Measurements from ENCODE around the gene CSK.

CSK gene

GRCh38 chr15:74838746-74839525 is 57.1 kb downstream of the CSK start:
- in situ Hi-C loops (cut with HindIII; ENCODE audit: low sequenced_read_pairs), result no loop called here

GRCh38 chr15:74839526-74840395 is 57.9 kb downstream of the CSK start:
- in situ Hi-C loops (cut with HindIII; ENCODE audit: low sequenced_read_pairs), result no loop called here

DNA sequence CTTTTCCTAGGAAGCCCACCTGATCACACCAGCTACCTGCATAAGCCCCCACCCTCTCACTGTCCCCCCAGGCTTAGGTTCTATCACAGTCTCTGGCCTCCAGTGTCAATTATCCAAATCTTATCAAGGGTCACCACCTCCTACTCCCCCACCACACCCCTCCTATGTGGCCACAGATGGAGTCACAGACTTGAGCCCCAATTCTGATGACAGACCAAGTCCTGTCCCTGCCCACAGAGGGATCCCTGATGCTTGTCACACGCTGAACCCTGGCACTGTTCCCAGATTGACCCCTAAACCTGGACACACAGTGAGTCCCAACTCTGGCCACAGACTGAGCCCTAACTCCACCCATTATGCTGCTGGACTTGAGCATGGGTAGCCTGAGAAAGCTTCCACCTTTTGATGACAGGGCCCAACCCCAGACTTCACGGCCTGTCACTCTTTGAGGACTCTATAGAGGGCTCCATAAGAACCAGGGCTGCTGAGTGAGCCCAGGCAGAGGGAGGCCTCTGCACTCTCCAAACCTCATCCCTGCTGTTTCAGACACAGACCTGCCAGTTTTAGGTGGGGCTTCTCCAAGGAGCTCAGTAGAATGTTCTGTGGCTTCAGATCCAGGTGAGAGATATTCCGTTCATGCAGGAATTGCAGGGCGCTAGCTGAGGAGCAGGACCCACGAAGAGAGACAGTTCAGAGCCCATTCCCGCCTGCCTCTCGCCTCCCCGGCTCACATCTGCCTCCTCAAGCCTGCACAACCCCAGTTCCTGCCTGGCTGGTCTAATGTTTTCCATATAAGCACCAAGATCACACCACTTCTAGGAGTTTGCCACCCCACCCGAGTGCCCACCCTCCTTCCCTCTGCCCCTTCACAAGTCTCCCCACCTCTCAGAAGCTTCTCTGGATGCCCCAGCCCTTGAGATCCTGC is 59.2 kb downstream of the CSK start:
- in situ Hi-C loops (cut with HindIII; ENCODE audit: low sequenced_read_pairs), result no loop called here

DNA sequence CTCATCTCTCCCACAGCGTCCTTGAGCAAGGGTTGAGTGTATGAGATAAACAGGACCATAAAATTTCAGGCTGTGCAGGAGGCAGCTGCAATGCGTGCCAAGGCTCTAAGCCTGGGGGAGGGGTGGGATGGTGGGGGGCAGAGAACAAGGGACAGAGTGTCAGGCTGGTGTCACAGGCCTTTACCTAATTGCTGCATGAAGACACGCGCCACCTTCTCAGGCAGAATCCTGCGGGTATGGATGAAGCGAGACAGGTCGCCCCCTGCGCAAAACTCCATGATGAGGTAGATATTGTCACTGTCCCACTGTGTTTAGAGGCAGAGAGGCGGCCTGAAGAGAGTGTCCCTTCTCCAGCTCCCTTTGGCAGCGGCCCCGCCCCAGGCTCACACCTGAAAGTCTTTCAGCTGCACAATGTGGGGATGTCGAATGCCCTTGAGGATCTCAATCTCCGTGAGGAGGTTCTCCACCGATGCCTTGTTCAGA is 60.1 kb downstream of the CSK start:
- in situ Hi-C loops (cut with HindIII; ENCODE audit: low sequenced_read_pairs), result no loop called here

GRCh38 chr15:74842581-74843444 is 60.9 kb downstream of the CSK start, which contains the start of gene ULK3:
Gene ULK3 (minus strand): TSS chr15:74843156. CDS start chr15:74843105, 51 bp downstream.
- in situ Hi-C loops (cut with HindIII; ENCODE audit: low sequenced_read_pairs), result no loop called here

DNA sequence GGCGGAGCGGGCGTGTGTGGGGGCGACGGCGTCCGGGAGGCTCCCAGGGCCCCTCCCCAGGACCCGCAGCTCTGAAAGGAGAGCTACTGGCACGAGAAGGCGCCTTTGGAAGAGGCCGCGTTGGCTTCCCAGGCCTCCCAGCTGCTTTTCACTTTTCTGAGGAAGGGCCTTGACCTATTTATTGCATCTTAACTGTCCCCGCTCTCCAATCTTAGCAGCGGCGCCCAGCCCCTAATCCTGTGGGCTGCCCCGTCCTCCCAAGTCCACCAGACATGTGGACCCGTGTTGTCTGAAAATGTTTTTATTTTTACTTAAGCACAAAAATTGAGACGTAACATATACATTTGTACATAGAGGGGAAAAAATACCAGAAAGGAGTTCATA is 61.6 kb downstream of the CSK start:
- in situ Hi-C loops (cut with HindIII; ENCODE audit: low sequenced_read_pairs), result no loop called here

- in situ Hi-C loops (cut with HindIII; ENCODE audit: low sequenced_read_pairs), result no loop called here
Observed at GRCh38 chr15:74843891-74844299, 62.0 kb downstream of the CSK start.

GRCh38 chr15:74844319-74845207 is 62.7 kb downstream of the CSK start:
- in situ Hi-C loops (cut with HindIII; ENCODE audit: low sequenced_read_pairs), result no loop called here

DNA sequence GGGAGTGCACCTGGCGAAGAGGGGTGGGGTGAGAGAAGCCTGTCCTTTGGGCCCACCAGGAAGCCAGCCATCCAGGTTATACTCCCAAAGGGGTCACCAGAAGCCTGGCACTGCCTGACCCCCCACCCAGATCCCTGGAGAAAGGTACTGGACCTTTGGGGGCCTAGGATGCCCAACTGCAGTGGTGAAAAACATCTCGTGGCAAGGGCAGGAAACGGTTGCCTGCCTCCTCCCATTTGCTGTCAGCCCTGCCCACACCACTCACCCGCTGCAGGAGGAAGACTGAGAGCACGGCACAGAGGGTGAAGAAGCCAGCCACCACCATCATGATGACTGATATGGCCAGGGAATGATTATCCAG is 63.3 kb downstream of the CSK start:
- in situ Hi-C loops (cut with HindIII; ENCODE audit: low sequenced_read_pairs), result no loop called here

GRCh38 chr15:74845581-74845980 is 63.7 kb downstream of the CSK start:
- in situ Hi-C loops (cut with HindIII; ENCODE audit: low sequenced_read_pairs), result no loop called here

- in situ Hi-C loops (cut with HindIII; ENCODE audit: low sequenced_read_pairs), result no loop called here
Observed at GRCh38 chr15:74847432-74847831, 65.6 kb downstream of the CSK start.

DNA sequence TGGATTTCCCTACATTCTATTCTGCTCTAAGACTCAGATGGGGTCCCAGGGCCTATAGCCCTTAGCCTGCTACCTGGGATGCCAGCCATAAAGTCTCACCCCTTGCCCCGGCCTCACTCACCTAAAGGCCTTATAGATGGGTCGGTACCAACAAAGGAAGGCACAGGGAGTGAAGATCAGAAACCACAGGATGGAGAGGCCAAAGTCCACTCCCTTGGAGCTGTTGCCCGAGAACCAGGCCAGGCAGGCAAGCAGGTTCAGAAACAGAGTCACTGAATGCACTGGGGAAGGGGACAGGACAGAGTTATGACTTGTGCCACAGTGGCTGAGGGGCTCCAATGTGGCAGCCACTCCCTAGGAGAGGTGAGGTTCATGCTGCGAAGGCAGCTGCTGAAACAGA is 68.5 kb downstream of the CSK start:
- in situ Hi-C loops (cut with HindIII; ENCODE audit: low sequenced_read_pairs), result loop anchor here (5.0 kb wide), 3 partner anchors 33 to 73 kb away; partner anchors contain the start of gene FAM219B

- in situ Hi-C loops (cut with HindIII; ENCODE audit: low sequenced_read_pairs), result loop anchor here (5.0 kb wide), 3 partner anchors 35 to 75 kb away; partner anchors contain the start of gene FAM219B
Observed at GRCh38 chr15:74851960-74852359, 70.1 kb downstream of the CSK start.

Measured in endothelial cell of hepatic sinusoid (primary cell).